Measurements from ENCODE around the gene TBC1D7. TPM values are rescaled to one million over a fixed set of nuclear protein-coding genes. Genes with fewer than 3 reads are reported as not detected.

TBC1D7 gene
- total RNA-seq, 2 donors from 2014 or later = 37.7 to 59.0 TPM

DNA sequence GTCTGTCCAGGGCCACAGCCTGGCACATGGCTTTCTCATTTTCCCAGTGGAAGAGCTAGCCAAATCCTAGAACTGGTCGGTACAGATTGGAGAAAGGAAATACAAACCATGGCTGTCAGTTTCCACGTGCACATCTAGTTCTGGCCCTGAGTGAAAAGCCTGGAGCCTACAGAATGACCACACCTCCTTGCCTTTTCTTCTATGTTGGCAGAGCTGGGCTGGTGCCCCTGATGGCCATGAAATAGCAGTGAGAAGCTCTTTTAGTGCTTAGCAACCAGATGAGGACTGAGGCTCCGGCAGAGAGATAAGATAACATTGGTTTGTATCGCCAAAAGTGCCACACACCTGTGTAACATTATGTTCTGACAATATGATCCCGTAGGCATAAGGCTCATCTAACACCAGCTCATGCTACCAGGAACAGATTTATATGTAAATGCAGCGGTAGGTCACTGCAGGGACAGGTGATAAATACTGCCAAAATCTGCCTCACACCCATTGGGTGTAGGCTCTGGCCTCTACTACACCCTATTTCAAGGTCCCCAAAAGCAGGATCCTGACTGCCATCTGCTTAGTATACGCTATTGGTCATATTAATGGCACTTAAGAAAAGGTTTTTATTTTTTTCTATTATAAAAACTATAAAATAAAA is 39.9 kb upstream of the TBC1D7 start:
- H3K4me1 ChIP-seq (ENCODE audit: control insufficient read depth, insufficient read depth, low read length) = no peaks in the 10 kb centered on the region
- no peak overlapping the region for H3K9ac ChIP-seq (ENCODE audit: extremely low read depth, low read length, poor library complexity, severe bottlenecking)
- H3K36me3 ChIP-seq (ENCODE audit: control insufficient read depth, insufficient read depth, low read length) = no peaks in the 10 kb centered on the region
- peaks cover 12% of the 10 kb centered on the region for H3K4me1 Mint-ChIP-seq
- H3K4me3 Mint-ChIP-seq = no peak overlapping the region
- no peak for DNase-seq
- no peaks in the 10 kb centered on the region for H3K9me3 ChIP-seq (ENCODE audit: control insufficient read depth, low read length)
- TF ChIP-seq, protein P1, sequence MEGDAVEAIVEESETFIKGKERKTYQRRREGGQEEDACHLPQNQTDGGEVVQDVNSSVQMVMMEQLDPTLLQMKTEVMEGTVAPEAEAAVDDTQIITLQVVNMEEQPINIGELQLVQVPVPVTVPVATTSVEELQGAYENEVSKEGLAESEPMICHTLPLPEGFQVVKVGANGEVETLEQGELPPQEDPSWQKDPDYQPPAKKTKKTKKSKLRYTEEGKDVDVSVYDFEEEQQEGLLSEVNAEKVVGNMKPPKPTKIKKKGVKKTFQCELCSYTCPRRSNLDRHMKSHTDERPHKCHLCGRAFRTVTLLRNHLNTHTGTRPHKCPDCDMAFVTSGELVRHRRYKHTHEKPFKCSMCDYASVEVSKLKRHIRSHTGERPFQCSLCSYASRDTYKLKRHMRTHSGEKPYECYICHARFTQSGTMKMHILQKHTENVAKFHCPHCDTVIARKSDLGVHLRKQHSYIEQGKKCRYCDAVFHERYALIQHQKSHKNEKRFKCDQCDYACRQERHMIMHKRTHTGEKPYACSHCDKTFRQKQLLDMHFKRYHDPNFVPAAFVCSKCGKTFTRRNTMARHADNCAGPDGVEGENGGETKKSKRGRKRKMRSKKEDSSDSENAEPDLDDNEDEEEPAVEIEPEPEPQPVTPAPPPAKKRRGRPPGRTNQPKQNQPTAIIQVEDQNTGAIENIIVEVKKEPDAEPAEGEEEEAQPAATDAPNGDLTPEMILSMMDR (conservative IDR thresholded peaks at IDR 0.05) = no peak
- H3K27me3 ChIP-seq (ENCODE audit: control insufficient read depth, insufficient read depth, low read length, poor library complexity, severe bottlenecking) = no peaks in the 10 kb centered on the region
- no peak overlapping the region for H3K4me3 ChIP-seq (ENCODE audit: low read length)
- no peaks in the 10 kb centered on the region for H3K36me3 Mint-ChIP-seq (ENCODE audit: low read depth)
- H3K9me3 Mint-ChIP-seq = no peaks in the 10 kb centered on the region
- peaks cover 1% of the 10 kb centered on the region for H3K27me3 Mint-ChIP-seq (ENCODE audit: insufficient read depth)
- peak overlapping the region; percentile 68 for H3K27ac ChIP-seq (ENCODE audit: low read depth, low read length)
- 78 to 86% methylated on average over 4 to 6 of the region's 7 CpGs for WGBS, 2 experiments (ENCODE audit: insufficient coverage in 1 of 2, insufficient read length in 1 of 2)
- no peak overlapping the region for H3K27ac Mint-ChIP-seq

GRCh38 chr6:13367396-13367795 is 39.1 kb upstream of the TBC1D7 start:
- Mint-ChIP-seq H3K36me3 (ENCODE audit: low read depth) (no peaks in the 10 kb centered on the region), H3K4me1 (peaks cover 12% of the 10 kb centered on the region), H3K9me3 (no peaks in the 10 kb centered on the region), H3K27ac (peak overlapping the region; percentile 3), H3K27me3 (ENCODE audit: insufficient read depth) (peaks cover 1% of the 10 kb centered on the region), H3K4me3 (no peak overlapping the region)
- WGBS, 2 experiments (ENCODE audit: insufficient coverage in 1 of 2, insufficient read length in 1 of 2) = 82 to 86% methylated on average over 2 to 3 of the region's 3 CpGs
- no peaks in the 10 kb centered on the region for H3K36me3 ChIP-seq (ENCODE audit: control insufficient read depth, insufficient read depth, low read length)
- H3K27me3 ChIP-seq (ENCODE audit: control insufficient read depth, insufficient read depth, low read length, poor library complexity, severe bottlenecking) = no peaks in the 10 kb centered on the region
- DNase-seq = no peak
- H3K9me3 ChIP-seq (ENCODE audit: control insufficient read depth, low read length) = no peaks in the 10 kb centered on the region
- H3K27ac ChIP-seq (ENCODE audit: low read depth, low read length) = peak overlapping the region; percentile 68
- H3K9ac ChIP-seq (ENCODE audit: extremely low read depth, low read length, poor library complexity, severe bottlenecking) = no peak overlapping the region
- TF ChIP-seq, protein P1 (conservative IDR thresholded peaks at IDR 0.05) = no peak
- H3K4me3 ChIP-seq (ENCODE audit: low read length) = no peak overlapping the region
- no peaks in the 10 kb centered on the region for H3K4me1 ChIP-seq (ENCODE audit: control insufficient read depth, insufficient read depth, low read length)

GRCh38 chr6:13365320-13365719 is 37.0 kb upstream of the TBC1D7 start:
- WGBS, 2 experiments (ENCODE audit: insufficient coverage in 1 of 2, insufficient read length in 1 of 2) = 96 to 97% methylated on average over 26 to 39 of the region's 39 CpGs

More at GRCh38 chr6:13365320-13365719, 37.0 kb upstream of the TBC1D7 start:
- TF ChIP-seq, protein P1 (conservative IDR thresholded peaks at IDR 0.05) = no peak
- H3K27ac Mint-ChIP-seq = no peak overlapping the region
- H3K4me3 Mint-ChIP-seq = no peak overlapping the region
- no peak overlapping the region for H3K4me3 ChIP-seq (ENCODE audit: low read length)
- H3K27me3 ChIP-seq (ENCODE audit: control insufficient read depth, insufficient read depth, low read length, poor library complexity, severe bottlenecking) = no peaks in the 10 kb centered on the region
- no peak overlapping the region for H3K27ac ChIP-seq (ENCODE audit: low read depth, low read length)
- H3K36me3 Mint-ChIP-seq (ENCODE audit: low read depth) = no peaks in the 10 kb centered on the region
- no peaks in the 10 kb centered on the region for H3K4me1 ChIP-seq (ENCODE audit: control insufficient read depth, insufficient read depth, low read length)
- no peaks in the 10 kb centered on the region for H3K9me3 Mint-ChIP-seq
- no peaks in the 10 kb centered on the region for H3K27me3 Mint-ChIP-seq (ENCODE audit: insufficient read depth)
- H3K9me3 ChIP-seq (ENCODE audit: control insufficient read depth, low read length) = no peaks in the 10 kb centered on the region
- no peak for DNase-seq
- H3K9ac ChIP-seq (ENCODE audit: extremely low read depth, low read length, poor library complexity, severe bottlenecking) = no peak overlapping the region
- peaks cover 12% of the 10 kb centered on the region for H3K4me1 Mint-ChIP-seq
- no peaks in the 10 kb centered on the region for H3K36me3 ChIP-seq (ENCODE audit: control insufficient read depth, insufficient read depth, low read length)

Data from endodermal cell (in vitro differentiated cells).